SK-N-SH (cell line): ENCODE data around the gene FLT3LG. TPM values are rescaled to one million over a fixed set of nuclear protein-coding genes. Genes with fewer than 3 reads are reported as not detected.
"Not testable (repeated sequence)": the region's sequence is repeated elsewhere in the genome, so short reads cannot be mapped to it uniquely, and the experiment has no call there.

ENCODE experiments used
- CTCF ChIA-PET: fragments of 300-600, 350-600 bp; formaldehyde crosslinking; extraction: SDS; loops from one replicate; lab custom pipeline; 2021; lab: Yijun Ruan, JAX
- POLR2A ChIA-PET: fragments of 350-600 bp; sonication (Branson Sonifier 250); formaldehyde crosslinking; extraction: SDS; loops from one replicate; lab custom pipeline; 2020; ENCODE audit warnings: antibody characterized with exemption, inconsistent platforms; lab: Yijun Ruan, JAX
- DNase-seq: peaks from one replicate; pipeline ENCODE4 v3.0.0; 2012
- H2AFZ ChIP-seq: fragments of 200-600 bp; sonication (generic); 2 replicates; pipeline ENCODE4 v1.8.1; 2016; ENCODE audit warnings: antibody characterized with exemption, mild to moderate bottlenecking, low read depth
- H3F3A ChIP-seq: fragments of 200-600 bp; sonication (generic); replicated peaks from 2 replicates; pipeline ENCODE3; 2016; ENCODE audit warnings: antibody characterized with exemption, mild to moderate bottlenecking; ENCODE audit not compliant: insufficient read depth
- H3K27ac ChIP-seq, 2 experiments: fragments of 200-500 bp in 1 of 2; fragments of 200-600 bp in 1 of 2; sonication (Bioruptor generic) in 1 of 2; sonication (generic), shearing (Covaris generic) in 1 of 2; 2 replicates each; pipeline versions ENCODE4 v1.5.1 to v1.6.1; 2014 to 2016; ENCODE audit warnings: low read depth in 2 of 2, inconsistent platforms in 1 of 2, low read length in 1 of 2, mild to moderate bottlenecking in 1 of 2, mixed read lengths in 1 of 2
- H3K27me3 ChIP-seq: fragments of 200-600 bp; sonication (generic), shearing (Covaris generic); 2 replicates; pipeline ENCODE4 v1.6.1; 2016; ENCODE audit warnings: mixed run types; ENCODE audit not compliant: insufficient read depth
- H3K36me3 ChIP-seq, 2 experiments: fragments of 200-500 bp in 1 of 2; fragments of 200-600 bp in 1 of 2; sonication (Bioruptor generic) in 1 of 2; sonication (generic) in 1 of 2; replicated peaks in 1 of 2; 2 replicates each; pipeline versions ENCODE3 to v1.5.1; 2014 to 2016; ENCODE audit warnings: low read length in 1 of 2, mild to moderate bottlenecking in 1 of 2; ENCODE audit not compliant: insufficient read depth in 2 of 2, control insufficient read depth in 1 of 2
- H3K4me1 ChIP-seq, 2 experiments: fragments of 200-500 bp in 1 of 2; fragments of 200-600 bp in 1 of 2; sonication (Bioruptor generic) in 1 of 2; sonication (generic), shearing (Covaris generic) in 1 of 2; 2 replicates each; pipeline versions ENCODE4 v1.5.1 to v1.6.1; 2014 to 2016; ENCODE audit warnings: low read depth in 1 of 2, low read length in 1 of 2, mixed run types in 1 of 2; ENCODE audit not compliant: insufficient read depth in 2 of 2, control insufficient read depth in 1 of 2
- H3K4me2 ChIP-seq: fragments of 200-600 bp; sonication (generic), shearing (Covaris generic); 2 replicates; pipeline ENCODE4 v1.6.1; 2017; ENCODE audit warnings: mixed run types
- H3K4me3 ChIP-seq, 2 experiments: fragments of 200-500 bp in 1 of 2; fragments of 200-600 bp in 1 of 2; sonication (Bioruptor generic) in 1 of 2; sonication (generic), shearing (Covaris generic) in 1 of 2; 2 replicates each; pipeline versions ENCODE4 v1.5.1 to v1.8.1; 2014 to 2016; ENCODE audit warnings: low read depth in 2 of 2, inconsistent platforms in 1 of 2, low read length in 1 of 2, mild to moderate bottlenecking in 1 of 2, mixed read lengths in 1 of 2, moderate library complexity in 1 of 2
- H3K79me2 ChIP-seq: fragments of 200-600 bp; sonication (generic); 2 replicates; pipeline ENCODE4 v1.8.1; 2017; ENCODE audit warnings: mild to moderate bottlenecking; ENCODE audit not compliant: insufficient read depth
- H3K9ac ChIP-seq: fragments of 200-600 bp; sonication (generic); 2 replicates; pipeline ENCODE4 v1.6.1; 2017; ENCODE audit warnings: mixed run types
- H3K9me2 ChIP-seq: fragments of 200-600 bp; sonication (generic); 2 replicates; pipeline ENCODE4 v1.6.1; 2017; ENCODE audit warnings: mixed run types
- H3K9me3 ChIP-seq: fragments of 200-600 bp; sonication (generic); 2 replicates; pipeline ENCODE4 v1.6.1; 2017; ENCODE audit warnings: mixed run types, mild to moderate bottlenecking, moderate library complexity
- H4K20me1 ChIP-seq: fragments of 200-600 bp; sonication (generic); 2 replicates; pipeline ENCODE4 v1.6.1; 2017; ENCODE audit warnings: mild to moderate bottlenecking, mixed run types; ENCODE audit not compliant: insufficient read depth
- ELF1 ChIP-seq: IDR thresholded peaks from 2 replicates; pipeline ENCODE4 v1.4.0; 2012
- EZH2phosphoT487 ChIP-seq: fragments of 200-600 bp; sonication (generic); IDR thresholded peaks from 2 replicates; pipeline ENCODE4 v1.6.1; 2017; ENCODE audit warnings: low read depth, mixed run types, mild to moderate bottlenecking, antibody characterized with exemption, moderate library complexity, borderline replicate concordance
- FOSL2 ChIP-seq: IDR thresholded peaks from 2 replicates; pipeline ENCODE4 v1.4.0; 2012; ENCODE audit warnings: low read depth, mild to moderate bottlenecking, moderate library complexity, borderline replicate concordance
- FOXM1 ChIP-seq: IDR thresholded peaks from 2 replicates; pipeline ENCODE4 v1.4.0; 2012; ENCODE audit warnings: low read depth, mild to moderate bottlenecking
- GABPA ChIP-seq: IDR thresholded peaks from 2 replicates; pipeline ENCODE4 v1.4.0; 2012; ENCODE audit warnings: low read depth, mild to moderate bottlenecking
- GATA2 ChIP-seq: sonication (generic); formaldehyde crosslinking; IDR thresholded peaks from 2 replicates; pipeline ENCODE4 v1.5.0; 2020; ENCODE audit warnings: mild to moderate bottlenecking, missing genetic modification reagents
- MEF2A ChIP-seq: IDR thresholded peaks from 2 replicates; pipeline ENCODE4 v1.4.0; 2012; ENCODE audit warnings: low read depth, borderline replicate concordance
- MXI1 ChIP-seq: IDR thresholded peaks from 2 replicates; pipeline ENCODE4 v1.6.1; 2012; ENCODE audit warnings: mild to moderate bottlenecking, low read depth, low read length, improper control_type of control experiment
- NFIC ChIP-seq: IDR thresholded peaks from 2 replicates; pipeline ENCODE4 v1.4.0; 2012; ENCODE audit warnings: borderline replicate concordance
- NRF1 ChIP-seq: IDR thresholded peaks from 2 replicates; pipeline ENCODE4 v1.6.1; 2012; ENCODE audit warnings: low read depth, mild to moderate bottlenecking, low read length
- PBX3 ChIP-seq: IDR thresholded peaks from 2 replicates; pipeline ENCODE4; 2012
- POLR2AphosphoS5 ChIP-seq: IDR thresholded peaks from 2 replicates; pipeline ENCODE4 v1.6.1; 2012; ENCODE audit warnings: low read depth, low read length
- SIN3A ChIP-seq: IDR thresholded peaks from 2 replicates; pipeline ENCODE4 v1.6.1; 2012; ENCODE audit warnings: low read depth, mild to moderate bottlenecking, low read length, moderate library complexity, borderline replicate concordance
- TAF1 ChIP-seq: IDR thresholded peaks from 2 replicates; pipeline ENCODE4 v1.6.1; 2012; ENCODE audit warnings: low read depth, mild to moderate bottlenecking, low read length, moderate library complexity, borderline replicate concordance
- ZBTB33 ChIP-seq: IDR thresholded peaks from 2 replicates; pipeline ENCODE4 v1.4.0; 2012; ENCODE audit warnings: low read depth, borderline replicate concordance
- WGBS: methylation state at CpG from one replicate; pipeline ENCODE4 v1.1.6; 2017; ENCODE audit warnings: low lambda C conversion rate; 5-methylcytosine and 5-hydroxymethylcytosine counted together
- polyA plus RNA-seq, 3 experiments: library from polyadenylated mRNA; depleted of rRNA; stranded (reverse); fragments of >200 nt; gene quantifications; 2 replicates each; pipeline ENCODE4 v1.2.3, GENCODE V29; 2012
- TF ChIP-seq, protein P1 (sequence below): IDR thresholded peaks from 2 replicates; pipeline ENCODE4 v1.6.1; 2012; ENCODE audit warnings: mild to moderate bottlenecking, low read depth, low read length, moderate library complexity

The FLT3LG gene
- polyA plus RNA-seq, 1 of the 3 experiments (the other 2 are of a cell fraction) = 6.4 TPM

DNA sequence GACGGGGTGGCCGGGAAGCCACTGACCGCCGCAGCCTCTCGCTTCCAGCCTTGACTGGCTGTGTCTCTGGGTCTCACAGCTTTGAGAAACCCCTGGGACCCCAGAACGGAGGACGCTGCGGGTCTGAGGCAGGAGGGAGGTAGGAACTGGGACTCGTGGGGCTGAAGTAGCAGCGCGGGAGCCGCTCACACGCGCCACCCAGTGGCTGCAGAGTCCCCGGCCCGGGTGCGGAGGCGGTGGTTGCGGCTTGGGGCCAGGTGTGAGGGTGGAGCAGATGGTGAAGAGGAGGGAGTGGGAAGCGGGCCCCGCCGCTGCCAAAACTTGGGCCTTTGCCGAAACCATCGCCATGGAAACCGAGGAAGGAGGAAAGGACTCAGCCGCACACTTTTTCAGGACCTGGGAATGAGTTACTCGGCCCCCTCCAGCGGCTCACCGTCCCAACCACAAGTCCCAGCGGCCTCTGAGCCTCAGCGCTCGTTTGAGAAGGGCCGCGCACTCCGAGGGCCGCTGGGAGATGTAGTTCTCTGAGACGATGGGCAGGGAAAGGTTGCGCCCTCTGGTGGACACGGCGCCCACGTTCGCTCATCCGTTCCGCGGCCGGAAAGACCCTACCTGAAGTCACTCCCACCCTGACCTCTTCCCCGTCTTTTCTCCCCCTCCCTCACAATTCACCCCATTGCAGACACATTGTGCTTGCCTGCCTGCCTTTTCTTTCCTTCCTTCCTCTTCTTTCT, 30.5 kb upstream of the FLT3LG start (continued):
- TF ChIP-seq NRF1 (peak; percentile 29; the same call in 1 of the 2 replicates), FOSL2 (no peak), EZH2phosphoT487 (no peak), NFIC (no peak)
- TF ChIP-seq, protein P1, sequence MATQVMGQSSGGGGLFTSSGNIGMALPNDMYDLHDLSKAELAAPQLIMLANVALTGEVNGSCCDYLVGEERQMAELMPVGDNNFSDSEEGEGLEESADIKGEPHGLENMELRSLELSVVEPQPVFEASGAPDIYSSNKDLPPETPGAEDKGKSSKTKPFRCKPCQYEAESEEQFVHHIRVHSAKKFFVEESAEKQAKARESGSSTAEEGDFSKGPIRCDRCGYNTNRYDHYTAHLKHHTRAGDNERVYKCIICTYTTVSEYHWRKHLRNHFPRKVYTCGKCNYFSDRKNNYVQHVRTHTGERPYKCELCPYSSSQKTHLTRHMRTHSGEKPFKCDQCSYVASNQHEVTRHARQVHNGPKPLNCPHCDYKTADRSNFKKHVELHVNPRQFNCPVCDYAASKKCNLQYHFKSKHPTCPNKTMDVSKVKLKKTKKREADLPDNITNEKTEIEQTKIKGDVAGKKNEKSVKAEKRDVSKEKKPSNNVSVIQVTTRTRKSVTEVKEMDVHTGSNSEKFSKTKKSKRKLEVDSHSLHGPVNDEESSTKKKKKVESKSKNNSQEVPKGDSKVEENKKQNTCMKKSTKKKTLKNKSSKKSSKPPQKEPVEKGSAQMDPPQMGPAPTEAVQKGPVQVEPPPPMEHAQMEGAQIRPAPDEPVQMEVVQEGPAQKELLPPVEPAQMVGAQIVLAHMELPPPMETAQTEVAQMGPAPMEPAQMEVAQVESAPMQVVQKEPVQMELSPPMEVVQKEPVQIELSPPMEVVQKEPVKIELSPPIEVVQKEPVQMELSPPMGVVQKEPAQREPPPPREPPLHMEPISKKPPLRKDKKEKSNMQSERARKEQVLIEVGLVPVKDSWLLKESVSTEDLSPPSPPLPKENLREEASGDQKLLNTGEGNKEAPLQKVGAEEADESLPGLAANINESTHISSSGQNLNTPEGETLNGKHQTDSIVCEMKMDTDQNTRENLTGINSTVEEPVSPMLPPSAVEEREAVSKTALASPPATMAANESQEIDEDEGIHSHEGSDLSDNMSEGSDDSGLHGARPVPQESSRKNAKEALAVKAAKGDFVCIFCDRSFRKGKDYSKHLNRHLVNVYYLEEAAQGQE = 0 out of 2 replicates have a peak, but pooled peaks have one; percentile 3
- TF ChIP-seq, all 33 proteins: peak for 11

DNA sequence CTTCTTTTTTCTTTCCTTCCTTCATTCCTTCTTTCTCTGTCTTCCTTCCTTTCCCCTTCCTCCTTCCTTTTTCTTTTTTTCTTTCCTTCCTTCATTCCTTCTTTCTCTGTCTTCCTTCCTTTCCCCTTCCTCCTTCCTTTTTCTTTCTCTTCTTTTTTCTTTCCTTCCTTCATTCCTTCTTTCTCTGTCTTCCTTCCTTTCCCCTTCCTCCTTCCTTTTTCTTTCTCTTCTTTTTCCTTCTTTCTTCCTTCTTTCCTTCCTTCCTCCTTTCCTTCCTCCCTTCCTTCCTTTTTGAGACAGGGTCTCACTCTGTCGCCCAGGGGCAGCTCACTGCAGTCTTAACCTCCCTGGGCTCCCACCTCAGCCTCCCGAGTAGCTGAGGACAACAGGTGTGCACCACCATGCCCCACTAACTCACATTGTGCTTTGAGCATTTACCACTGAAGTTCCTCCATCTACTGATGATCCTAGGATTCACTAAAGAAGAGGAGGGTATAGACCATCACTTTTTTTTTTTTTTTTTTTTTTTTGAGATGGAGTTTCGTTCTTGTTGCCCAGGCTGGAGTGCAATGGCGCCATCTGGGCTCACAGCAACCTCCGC, 29.8 kb upstream of the FLT3LG start:
- Histone ChIP-seq H3K27me3 (peaks cover 26% of the 10 kb centered on the region), H3F3A (peaks cover 27% of the 10 kb centered on the region), H3K4me2 (peak overlapping the region; percentile 96), H3K4me1 (peaks cover 0 to 22% of the 10 kb centered on the region in 2 experiments; a peak in 1 of 4 replicates)
- H3K9ac ChIP-seq, H4K20me1 ChIP-seq, POLR2A ChIA-PET, H3K4me3 ChIP-seq, H3K27ac ChIP-seq, H3K9me3 ChIP-seq, DNase-seq, H2AFZ ChIP-seq, H3K9me2 ChIP-seq, H3K79me2 ChIP-seq, H3K36me3 ChIP-seq: not testable (repeated sequence)
- WGBS = 27% methylated on average over 5 of the region's 5 CpGs
- CTCF ChIA-PET = interaction anchor here (0.5 to 11.2 kb wide), 12 partner anchors 15 to 1273 kb away, joined by 3 to 149 read pairs (median 4); partner anchors contain the start of genes CGB7 and KASH5

DNA sequence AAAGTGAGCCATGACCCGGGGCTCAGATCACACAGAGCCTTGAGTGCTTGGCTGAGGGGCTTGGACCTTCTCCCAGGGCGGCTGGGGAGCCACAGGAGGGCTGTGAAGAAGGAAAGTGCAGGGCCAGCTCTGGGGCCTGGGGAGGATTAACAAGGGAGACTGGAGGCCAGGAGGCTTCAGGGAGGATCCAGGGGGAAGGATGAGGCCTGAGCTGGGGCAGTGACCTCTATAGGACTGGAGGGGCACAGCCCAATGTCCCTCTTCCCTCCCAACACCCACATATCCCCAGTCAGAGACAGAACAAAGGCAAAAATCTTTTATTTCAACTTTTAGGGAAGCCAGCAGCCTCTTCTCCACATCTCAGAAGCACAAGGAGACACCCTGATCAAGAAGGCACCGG, 28.0 kb upstream of the FLT3LG start:
- Histone ChIP-seq H3K4me2 (no peak overlapping the region), H3K9ac (no peak overlapping the region), H3K36me3 (peaks cover 12 to 13% of the 10 kb centered on the region in 2 experiments), H3K9me3 (no peaks in the 10 kb centered on the region), H3K4me3 (no peak overlapping the region), H2AFZ (no peak overlapping the region), H3F3A (peaks cover 18% of the 10 kb centered on the region), H3K9me2 (no peaks in the 10 kb centered on the region), H3K27me3 (peaks cover 8% of the 10 kb centered on the region; the same call in 1 of the 2 replicates), H3K27ac (no peak overlapping the region), H4K20me1 (no peaks in the 10 kb centered on the region; the same call in 1 of the 2 replicates), H3K79me2 (peaks cover 22% of the 10 kb centered on the region), H3K4me1 (peaks cover 0 to 22% of the 10 kb centered on the region in 2 experiments; a peak in 2 of 4 replicates)
- TF ChIP-seq POLR2AphosphoS5 (no peak), ZBTB33 (no peak), SIN3A (no peak), MEF2A (no peak), MXI1 (no peak), GATA2 (no peak), PBX3 (no peak), TAF1 (no peak), NFIC (no peak), FOXM1 (no peak), GABPA (no peak), ELF1 (no peak)
- ChIA-PET CTCF (interaction anchor here (0.9 to 11.2 kb wide), 4 partner anchors 8 to 145 kb away, joined by 3 to 149 read pairs (median 4); partner anchors contain the start of gene KASH5), POLR2A (interaction anchor here (0.6 kb wide), 1 partner anchor 42 kb away, joined by 3 read pairs; no protein-coding TSS in a partner anchor)
- no peak for DNase-seq
- WGBS = 50% methylated on average over 3 of the region's 3 CpGs
